MCF 10A (cell line): ENCODE measurements around the gene AMPH. TPM values are rescaled to one million over a fixed set of nuclear protein-coding genes. Genes with fewer than 3 reads are reported as not detected.
"Not testable (repeated sequence)": the region's sequence is repeated elsewhere in the genome, so short reads cannot be mapped to it uniquely, and the experiment has no call there.

Experiments
- BruUV-seq: library from RNA; stranded (reverse); fragments of 400-500 nt; replicated peaks from 2 replicates; lab custom pipeline; 2021; lab: Mats Ljungman, UMichigan
- CTCF ChIA-PET: fragments of 300-600 bp; sonication (Branson Sonifier 250); formaldehyde crosslinking; extraction: SDS; loops from one replicate; lab custom pipeline; 2021; ENCODE audit warnings: antibody characterized with exemption, inconsistent platforms; lab: Yijun Ruan, JAX
- POLR2A ChIA-PET: fragments of 300-600, 350-650 bp; sonication (Branson Sonifier 250); formaldehyde crosslinking; extraction: SDS; loops from one replicate; lab custom pipeline; 2020; ENCODE audit warnings: antibody characterized with exemption, inconsistent platforms; lab: Yijun Ruan, JAX
- DNase-seq: peaks from one replicate; pipeline ENCODE4 v3.0.0-alpha.2; 2018; ENCODE audit not compliant: unreplicated experiment
- H3K27ac Mint-ChIP-seq: one replicate; pipeline ENCODE4 v1.8.0; 2022; ENCODE audit warnings: mild to moderate bottlenecking, low read depth, mixed read lengths; ENCODE audit not compliant: unreplicated experiment
- H3K27me3 Mint-ChIP-seq: one replicate; pipeline ENCODE4 v1.8.0; 2022; ENCODE audit warnings: mixed read lengths; ENCODE audit not compliant: insufficient read depth, unreplicated experiment
- H3K36me3 Mint-ChIP-seq: one replicate; pipeline ENCODE4 v1.8.0; 2022; ENCODE audit warnings: mild to moderate bottlenecking, moderate library complexity, mixed read lengths; ENCODE audit not compliant: insufficient read depth, unreplicated experiment
- H3K4me1 Mint-ChIP-seq: one replicate; pipeline ENCODE4 v1.8.0; 2022; ENCODE audit warnings: mixed read lengths; ENCODE audit not compliant: insufficient read depth, unreplicated experiment
- H3K4me3 Mint-ChIP-seq: one replicate; pipeline ENCODE4 v1.8.0; 2022; ENCODE audit warnings: mild to moderate bottlenecking, moderate library complexity, mixed read lengths; ENCODE audit not compliant: unreplicated experiment
- H3K9me3 Mint-ChIP-seq: one replicate; pipeline ENCODE4 v1.8.0; 2022; ENCODE audit warnings: mixed read lengths; ENCODE audit not compliant: unreplicated experiment
- CTCF ChIP-seq: fragments of 200-600 bp; IDR thresholded peaks from one replicate; pipeline ENCODE4 v1.8.0; 2022; ENCODE audit warnings: antibody characterized with exemption, mild to moderate bottlenecking; ENCODE audit not compliant: unreplicated experiment
- intact Hi-C: fragments of 100-400 bp; cut with micrococcal nuclease; formaldehyde crosslinking; loops from 2 replicates; pipeline ENCODE4 v1.14.1; 2022
- total RNA-seq: library from RNA; stranded (reverse); gene quantifications from 2 replicates; pipeline ENCODE4 v1.2.3, GENCODE V29; 2022

AMPH gene
- total RNA-seq, 1 experiment from 2014 or later: 0.63 TPM

GRCh38 chr7:38345299-38346172 lies 285.6 kb downstream of the AMPH start:
- TF ChIP-seq CTCF: peak; percentile 90
- intact Hi-C loops, H3K4me3 Mint-ChIP-seq, BruUV-seq, H3K27ac Mint-ChIP-seq, H3K27me3 Mint-ChIP-seq, H3K4me1 Mint-ChIP-seq, H3K9me3 Mint-ChIP-seq, H3K36me3 Mint-ChIP-seq, POLR2A ChIA-PET: not testable (repeated sequence)
- CTCF ChIA-PET: interaction anchor here (0.5 to 2.2 kb wide), 20 partner anchors 9 to 1174 kb away, joined by 3 to 18 read pairs (median 5); no protein-coding TSS in a partner anchor
- peak; percentile 72 for DNase-seq

GRCh38 chr7:38344741-38345140 lies 286.4 kb downstream of the AMPH start:
- BruUV-seq, DNase-seq, H3K36me3 Mint-ChIP-seq, POLR2A ChIA-PET, H3K27ac Mint-ChIP-seq, H3K27me3 Mint-ChIP-seq, H3K9me3 Mint-ChIP-seq, H3K4me1 Mint-ChIP-seq, H3K4me3 Mint-ChIP-seq, intact Hi-C loops: not testable (repeated sequence)
- CTCF ChIA-PET: interaction anchor here (0.5 to 2.2 kb wide), 16 partner anchors 9 to 491 kb away, joined by 3 to 18 read pairs (median 6); no protein-coding TSS in a partner anchor

- BruUV-seq, POLR2A ChIA-PET, intact Hi-C loops, H3K36me3 Mint-ChIP-seq, H3K27me3 Mint-ChIP-seq, H3K9me3 Mint-ChIP-seq, H3K27ac Mint-ChIP-seq, DNase-seq, H3K4me1 Mint-ChIP-seq, H3K4me3 Mint-ChIP-seq: not testable (repeated sequence)
- CTCF ChIA-PET: interaction anchor here (1.8 to 2.8 kb wide), 2 partner anchors 16 to 28 kb away, joined by 8 read pairs; no protein-coding TSS in a partner anchor
Observed at GRCh38 chr7:38342135-38342534, 289.0 kb downstream of the AMPH start.

- peak; percentile 43 for DNase-seq
- H3K4me1 Mint-ChIP-seq, H3K9me3 Mint-ChIP-seq, H3K27me3 Mint-ChIP-seq, H3K4me3 Mint-ChIP-seq, BruUV-seq, H3K27ac Mint-ChIP-seq, H3K36me3 Mint-ChIP-seq, intact Hi-C loops: not testable (repeated sequence)
- ChIA-PET CTCF (interaction anchor here (0.6 to 2.1 kb wide), 2 partner anchors 28 to 68 kb away, joined by 7 to 10 read pairs; no protein-coding TSS in a partner anchor), POLR2A (interaction anchor here (0.6 kb wide), 2 partner anchors 31 to 189 kb away, joined by 3 read pairs; no protein-coding TSS in a partner anchor)
Observed at GRCh38 chr7:38341172-38341705, 289.9 kb downstream of the AMPH start.

GRCh38 chr7:38339953-38340819 lies 291.0 kb downstream of the AMPH start:
- ChIA-PET POLR2A (interaction anchor here (0.6 kb wide), 1 partner anchor 30 kb away, joined by 3 read pairs; no protein-coding TSS in a partner anchor), CTCF (interaction anchor here (0.6 to 2.1 kb wide), 3 partner anchors 29 to 462 kb away, joined by 3 to 10 read pairs (median 4); no protein-coding TSS in a partner anchor)
- no peak overlapping the region for H3K4me3 Mint-ChIP-seq
- no peaks in the 10 kb centered on the region for H3K4me1 Mint-ChIP-seq
- BruUV-seq: no TSS peak
- no peak overlapping the region for H3K27ac Mint-ChIP-seq
- no peaks in the 10 kb centered on the region for H3K27me3 Mint-ChIP-seq
- H3K9me3 Mint-ChIP-seq: no peaks in the 10 kb centered on the region
- H3K36me3 Mint-ChIP-seq: no peaks in the 10 kb centered on the region
- no peak for DNase-seq
- intact Hi-C loops: no loop called here
- TF ChIP-seq CTCF: no peak

DNA sequence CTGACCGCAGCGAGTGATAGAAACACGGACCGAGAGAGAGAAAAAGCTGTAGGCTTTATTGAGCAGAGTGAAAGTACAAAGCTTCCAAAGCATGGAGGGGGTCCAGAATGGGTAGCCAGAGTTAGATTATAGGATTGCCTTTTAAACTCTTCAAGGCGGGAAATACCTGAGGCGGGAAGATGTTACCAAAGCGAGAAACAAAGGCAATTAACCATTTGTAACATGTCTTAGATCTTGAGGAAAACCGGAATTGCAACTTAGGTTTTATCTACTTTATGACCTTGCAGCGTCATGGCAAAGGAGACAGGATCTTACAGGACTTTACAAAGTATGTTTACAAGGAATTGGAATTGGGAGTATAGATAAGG lies 295.0 kb downstream of the AMPH start:
- DNase-seq, intact Hi-C loops, H3K4me3 Mint-ChIP-seq, POLR2A ChIA-PET, H3K36me3 Mint-ChIP-seq, BruUV-seq, H3K27ac Mint-ChIP-seq, H3K4me1 Mint-ChIP-seq, H3K9me3 Mint-ChIP-seq: not testable (repeated sequence)
- CTCF ChIA-PET: interaction anchor here (0.5 to 5.0 kb wide), 15 partner anchors 9 to 1132 kb away, joined by 3 to 43 read pairs (median 7); no protein-coding TSS in a partner anchor
- peaks cover 13% of the 10 kb centered on the region for H3K27me3 Mint-ChIP-seq
